Effector memory CD8-positive, alpha-beta T cell (primary cell): ENCODE results near the gene ZBED1.
"Not testable (repeated sequence)": the region's sequence is repeated elsewhere in the genome, so short reads cannot be mapped to it uniquely, and the experiment has no call there.

Experiments used
- ATAC-seq: fragments of 150-1000 bp; cut with Tn5 transposase; replicated peaks from 2 replicates; pipeline ENCODE4 v1.10.0; 2021; ENCODE audit warnings: mild to moderate bottlenecking, moderate library complexity
- DNase-seq, 3 experiments: peaks; one replicate each; pipeline ENCODE4 v3.0.0; 2021
- H3K27ac Mint-ChIP-seq, 2 donors: one replicate each; pipeline ENCODE4 v1.8.0; 2022; ENCODE audit warnings: mild to moderate bottlenecking in 2 of 2, mixed read lengths in 2 of 2, moderate library complexity in 2 of 2
- H3K27me3 Mint-ChIP-seq, 2 donors: one replicate each; pipeline ENCODE4 v1.8.0; 2022; ENCODE audit warnings: mixed read lengths in 2 of 2
- H3K36me3 Mint-ChIP-seq: one replicate; pipeline ENCODE4 v1.8.0; 2022; ENCODE audit warnings: mild to moderate bottlenecking, moderate library complexity, mixed read lengths; ENCODE audit not compliant: insufficient read depth
- H3K4me1 Mint-ChIP-seq, 2 donors: one replicate each; pipeline ENCODE4 v1.8.0; 2022; ENCODE audit warnings: low read depth in 2 of 2, mixed read lengths in 2 of 2
- H3K4me3 Mint-ChIP-seq, 2 donors: one replicate each; pipeline ENCODE4 v1.8.0; 2022; ENCODE audit warnings: mild to moderate bottlenecking in 2 of 2, mixed read lengths in 2 of 2, moderate library complexity in 2 of 2
- H3K9me3 Mint-ChIP-seq, 2 donors: one replicate each; pipeline ENCODE4 v1.8.0; 2022; ENCODE audit warnings: mixed read lengths in 2 of 2

Gene ZBED1

GRCh38 chrX:2460048-2460447 lies 40.7 kb downstream of the ZBED1 start:
- not testable (repeated sequence) for DNase-seq

GRCh38 chrX:2458309-2458708 lies 42.5 kb downstream of the ZBED1 start:
- Mint-ChIP-seq H3K9me3 (peaks cover 4 to 7% of the 10 kb centered on the region in 2 donors), H3K36me3 (no peaks in the 10 kb centered on the region), H3K4me1 (peaks cover 11 to 28% of the 10 kb centered on the region in 2 donors), H3K27ac (no peak overlapping the region), H3K27me3 (no peaks in the 10 kb centered on the region), H3K4me3 (no peak overlapping the region)
- ATAC-seq (no peak), DNase-seq (no peak)

More at GRCh38 chrX:2460048-2460447, 40.7 kb downstream of the ZBED1 start:
- H3K9me3 Mint-ChIP-seq, H3K27me3 Mint-ChIP-seq, ATAC-seq, H3K27ac Mint-ChIP-seq, H3K4me3 Mint-ChIP-seq, H3K36me3 Mint-ChIP-seq: not testable (repeated sequence)
- H3K4me1 Mint-ChIP-seq: peaks cover 22 to 41% of the 10 kb centered on the region in 2 donors

- H3K9me3 Mint-ChIP-seq: peaks cover 7 to 8% of the 10 kb centered on the region in 2 donors
- no peak overlapping the region for H3K27ac Mint-ChIP-seq
- peaks cover 9 to 29% of the 10 kb centered on the region in 2 donors for H3K4me1 Mint-ChIP-seq
- no peaks in the 10 kb centered on the region for H3K27me3 Mint-ChIP-seq
- no peak overlapping the region for H3K4me3 Mint-ChIP-seq
- H3K36me3 Mint-ChIP-seq: no peaks in the 10 kb centered on the region
- ATAC-seq (no peak), DNase-seq (no peak)
These were observed 43.3 kb downstream of the ZBED1 start for GRCh38 chrX:2457289-2458133.

- not testable (repeated sequence) for H3K4me3 Mint-ChIP-seq, H3K36me3 Mint-ChIP-seq, H3K27me3 Mint-ChIP-seq, DNase-seq, H3K9me3 Mint-ChIP-seq, ATAC-seq
- Mint-ChIP-seq H3K4me1 (peaks cover 8 to 27% of the 10 kb centered on the region in 2 donors), H3K27ac (peak overlapping the region in 1 of 2 donors; percentile 62)
These were observed 44.7 kb downstream of the ZBED1 start for GRCh38 chrX:2456091-2456490.

GRCh38 chrX:2454620-2455019 lies 46.2 kb downstream of the ZBED1 start:
- peaks cover 8 to 36% of the 10 kb centered on the region in 2 donors for H3K4me1 Mint-ChIP-seq
- H3K27me3 Mint-ChIP-seq: not testable (repeated sequence)

GRCh38 chrX:2452799-2453198 lies 48.0 kb downstream of the ZBED1 start:
- Mint-ChIP-seq H3K9me3 (peaks cover 0 to 5% of the 10 kb centered on the region in 2 donors), H3K36me3 (peaks cover 10% of the 10 kb centered on the region), H3K27me3 (no peaks in the 10 kb centered on the region), H3K4me3 (no peak overlapping the region), H3K27ac (no peak overlapping the region), H3K4me1 (peaks cover 10 to 37% of the 10 kb centered on the region in 2 donors)
- no peak for ATAC-seq
- no peak for DNase-seq

More at GRCh38 chrX:2454620-2455019, 46.2 kb downstream of the ZBED1 start:
- not testable (repeated sequence) for DNase-seq, ATAC-seq, H3K27ac Mint-ChIP-seq, H3K4me3 Mint-ChIP-seq, H3K9me3 Mint-ChIP-seq, H3K36me3 Mint-ChIP-seq

GRCh38 chrX:2452317-2452784 lies 48.4 kb downstream of the ZBED1 start:
- Mint-ChIP-seq H3K4me3 (no peak overlapping the region), H3K4me1 (peaks cover 10 to 37% of the 10 kb centered on the region in 2 donors), H3K9me3 (peaks cover 0 to 8% of the 10 kb centered on the region in 2 donors), H3K36me3 (peaks cover 10% of the 10 kb centered on the region), H3K27me3 (no peaks in the 10 kb centered on the region), H3K27ac (no peak overlapping the region)
- no peak for DNase-seq
- ATAC-seq: no peak

GRCh38 chrX:2451501-2452316 lies 49.1 kb downstream of the ZBED1 start:
- H3K27me3 Mint-ChIP-seq: no peaks in the 10 kb centered on the region

GRCh38 chrX:2450681-2451080 lies 50.1 kb downstream of the ZBED1 start:
- Mint-ChIP-seq H3K36me3 (peaks cover 10% of the 10 kb centered on the region), H3K27me3 (no peaks in the 10 kb centered on the region), H3K4me1 (peaks cover 6 to 28% of the 10 kb centered on the region in 2 donors), H3K27ac (peak overlapping the region; percentile 67 to 80), H3K9me3 (peaks cover 0 to 8% of the 10 kb centered on the region in 2 donors), H3K4me3 (no peak overlapping the region)
- DNase-seq (no peak), ATAC-seq (no peak)

More at GRCh38 chrX:2451501-2452316, 49.1 kb downstream of the ZBED1 start:
- Mint-ChIP-seq H3K9me3 (peaks cover 0 to 8% of the 10 kb centered on the region in 2 donors), H3K27ac (peak overlapping the region in 1 of 2 donors; percentile 80), H3K4me3 (no peak overlapping the region), H3K4me1 (peaks cover 7 to 35% of the 10 kb centered on the region in 2 donors), H3K36me3 (peaks cover 10% of the 10 kb centered on the region)
- ATAC-seq (no peak), DNase-seq (no peak)

- Mint-ChIP-seq H3K9me3 (peaks cover 0 to 8% of the 10 kb centered on the region in 2 donors), H3K27ac (peak overlapping the region in 1 of 2 donors; percentile 67), H3K4me1 (peaks cover 6 to 28% of the 10 kb centered on the region in 2 donors), H3K4me3 (no peak overlapping the region), H3K27me3 (no peaks in the 10 kb centered on the region), H3K36me3 (peaks cover 10% of the 10 kb centered on the region)
- DNase-seq (no peak), ATAC-seq (no peak)
These were observed 51.5 kb downstream of the ZBED1 start for GRCh38 chrX:2449135-2449886.

- Mint-ChIP-seq H3K27ac (no peak overlapping the region), H3K4me3 (no peak overlapping the region), H3K9me3 (peaks cover 0 to 4% of the 10 kb centered on the region in 2 donors), H3K36me3 (peaks cover 10% of the 10 kb centered on the region), H3K4me1 (peaks cover 8 to 30% of the 10 kb centered on the region in 2 donors), H3K27me3 (no peaks in the 10 kb centered on the region)
- ATAC-seq (no peak), DNase-seq (no peak)
These were observed 53.3 kb downstream of the ZBED1 start for GRCh38 chrX:2447484-2447883.

GRCh38 chrX:2446815-2447214 lies 54.0 kb downstream of the ZBED1 start:
- no peak overlapping the region for H3K27ac Mint-ChIP-seq
- no peak for DNase-seq
- no peaks in the 10 kb centered on the region for H3K27me3 Mint-ChIP-seq
- no peak for ATAC-seq
- no peak overlapping the region for H3K4me3 Mint-ChIP-seq
- H3K9me3 Mint-ChIP-seq: peaks cover 0 to 3% of the 10 kb centered on the region in 2 donors
- peaks cover 10% of the 10 kb centered on the region for H3K36me3 Mint-ChIP-seq
- H3K4me1 Mint-ChIP-seq: peaks cover 8 to 29% of the 10 kb centered on the region in 2 donors
